NB4 (cell line): ENCODE measurements around the gene ARHGAP29.

Experiments
- DNase-seq: peaks from one replicate; pipeline ENCODE4 v3.0.0; 2010; ENCODE audit warnings: low read depth
- H3K4me3 ChIP-seq: one replicate; pipeline ENCODE4 v1.5.1; 2011; ENCODE audit warnings: mild to moderate bottlenecking, low read depth, low read length, moderate library complexity
- CTCF ChIP-seq: IDR thresholded peaks from one replicate; pipeline ENCODE4 v1.5.1; 2012; ENCODE audit warnings: low read depth, low read length
- MYC ChIP-seq: IDR thresholded peaks from 2 replicates; pipeline ENCODE4 v1.6.1; 2011; ENCODE audit warnings: low read depth, low read length
- POLR2A ChIP-seq: IDR thresholded peaks from 2 replicates; pipeline ENCODE4 v1.6.1; 2011; ENCODE audit warnings: mild to moderate bottlenecking; ENCODE audit not compliant: insufficient read length; ENCODE audit errors: extremely low read depth
- TF ChIP-seq, protein P1 (sequence below): IDR thresholded peaks from 2 replicates; pipeline ENCODE4 v1.6.1; 2011; ENCODE audit warnings: low read depth, low read length

ARHGAP29 gene

GRCh38 chr1:94243665-94244064 lies 6.3 kb upstream of the ARHGAP29 start:
- TF ChIP-seq CTCF (no peak), MYC (no peak), POLR2A (no peak)
- TF ChIP-seq, protein P1, sequence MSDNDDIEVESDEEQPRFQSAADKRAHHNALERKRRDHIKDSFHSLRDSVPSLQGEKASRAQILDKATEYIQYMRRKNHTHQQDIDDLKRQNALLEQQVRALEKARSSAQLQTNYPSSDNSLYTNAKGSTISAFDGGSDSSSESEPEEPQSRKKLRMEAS = no peak
- no peak for DNase-seq
- H3K4me3 ChIP-seq = no peak overlapping the region

DNA sequence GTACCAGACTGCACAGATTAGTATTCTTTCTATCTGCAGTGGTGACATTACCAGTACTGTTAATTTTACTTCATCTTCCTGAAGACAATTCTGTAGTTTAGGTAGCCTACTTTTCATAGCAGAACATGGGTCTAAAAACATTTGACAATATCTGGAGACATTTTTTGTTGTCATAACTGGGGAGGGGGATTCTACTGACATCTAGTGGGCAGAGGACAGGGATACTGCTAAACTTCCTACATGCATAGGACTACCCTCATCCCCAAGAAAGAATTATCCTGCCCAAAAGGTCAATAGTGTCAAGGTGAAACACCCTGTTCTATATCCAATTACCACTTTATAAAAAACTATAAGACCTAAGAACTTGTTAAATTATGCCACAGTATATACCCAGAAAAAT lies 3.4 kb upstream of the ARHGAP29 start:
- TF ChIP-seq, protein P1 = no peak
- TF ChIP-seq POLR2A (no peak), CTCF (peak; percentile 47), MYC (no peak)
- DNase-seq = peak; percentile 35
- no peak overlapping the region for H3K4me3 ChIP-seq

DNA sequence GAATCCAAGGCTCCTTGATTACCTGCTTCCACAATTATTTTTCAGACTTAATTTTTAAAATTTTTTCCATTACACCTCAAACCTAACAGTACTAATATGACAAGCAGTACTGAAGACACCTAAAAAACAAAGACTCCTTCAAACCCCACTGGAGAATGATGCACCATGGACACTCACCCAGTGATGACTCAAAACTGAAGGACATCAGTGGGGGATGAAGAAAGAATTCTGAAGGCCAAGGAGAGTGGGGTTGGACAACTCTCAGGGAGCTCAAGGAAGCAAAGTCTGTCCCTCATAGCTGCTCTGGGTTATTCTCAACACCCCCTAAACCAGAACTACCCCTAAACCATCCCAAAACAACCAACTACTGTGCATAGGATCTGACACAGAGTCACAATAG lies 2.4 kb upstream of the ARHGAP29 start:
- no peak for TF ChIP-seq MYC
- H3K4me3 ChIP-seq = no peak overlapping the region
- no peak for DNase-seq

DNA sequence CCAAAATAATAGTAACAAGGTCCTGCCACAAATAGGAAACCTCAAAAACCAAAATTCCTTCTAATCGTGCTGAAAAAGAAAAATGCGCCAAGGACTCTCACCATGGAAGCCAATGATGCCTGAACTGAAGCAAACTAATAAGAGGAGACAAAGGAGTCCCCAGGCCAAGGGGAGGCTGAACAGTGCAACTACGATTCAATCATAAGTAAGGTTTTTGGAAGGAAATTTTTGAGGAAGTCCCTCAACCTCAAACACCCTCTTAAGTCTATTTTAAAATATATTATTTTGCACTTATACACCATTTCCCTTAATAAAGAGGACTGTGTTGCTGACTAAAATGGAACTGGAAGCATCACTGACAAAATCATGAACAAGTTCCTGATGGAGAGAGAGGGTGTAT lies 1.7 kb upstream of the ARHGAP29 start:
- no peak overlapping the region for H3K4me3 ChIP-seq
- DNase-seq = no peak
- no peak for TF ChIP-seq POLR2A
- no peak for TF ChIP-seq CTCF
- no peak for TF ChIP-seq MYC
- TF ChIP-seq, protein P1 = no peak

GRCh38 chr1:94236630-94237290 lies 624 bp downstream of the ARHGAP29 start:
- TF ChIP-seq, protein P1 = no peak
- no peak for TF ChIP-seq POLR2A
- TF ChIP-seq MYC = no peak
- no peak for TF ChIP-seq CTCF
- no peak overlapping the region for H3K4me3 ChIP-seq
- DNase-seq = no peak

DNA sequence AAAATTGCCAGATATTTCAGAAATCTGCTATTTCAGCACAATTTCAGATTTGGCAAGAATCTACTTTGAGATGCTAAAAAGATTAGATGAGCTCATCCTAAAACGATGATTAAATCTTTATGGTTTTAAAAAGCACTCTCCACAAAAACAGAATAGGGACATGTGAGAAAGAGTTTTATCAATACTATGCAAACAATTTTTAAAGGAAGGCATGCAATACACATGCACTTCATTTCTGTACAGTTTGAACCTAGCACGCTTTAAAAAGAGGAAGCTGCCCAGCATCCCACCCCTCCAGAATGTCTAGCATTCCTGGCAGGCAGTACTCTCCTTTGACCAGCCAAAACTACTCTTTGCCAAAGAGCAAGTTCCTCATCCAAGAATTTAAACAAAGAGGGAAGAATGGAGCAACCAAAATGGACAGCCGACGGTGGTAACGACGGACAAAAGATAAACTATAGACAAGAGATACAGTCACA lies 1.3 kb downstream of the ARHGAP29 start:
- no peak overlapping the region for H3K4me3 ChIP-seq
- DNase-seq = no peak
- TF ChIP-seq, protein P1 = no peak
- TF ChIP-seq POLR2A (no peak), CTCF (no peak), MYC (no peak)
